ACHN (cell line): ENCODE data around the gene CRYZL1.
"Not testable (repeated sequence)": the region's sequence is repeated elsewhere in the genome, so short reads cannot be mapped to it uniquely, and the experiment has no call there.

Experiments used
- DNase-seq: peaks from one replicate; pipeline ENCODE4 v3.0.0-alpha.2; 2015
- in situ Hi-C: cut with HindIII; loops from 2 replicates; pipeline ENCODE4 v1.10.0; 2017; ENCODE audit warnings: low sequenced_read_pairs, low pct_ligation_motif_present, low pct_unique_long_range_greater_than_20kb

Gene CRYZL1

DNA sequence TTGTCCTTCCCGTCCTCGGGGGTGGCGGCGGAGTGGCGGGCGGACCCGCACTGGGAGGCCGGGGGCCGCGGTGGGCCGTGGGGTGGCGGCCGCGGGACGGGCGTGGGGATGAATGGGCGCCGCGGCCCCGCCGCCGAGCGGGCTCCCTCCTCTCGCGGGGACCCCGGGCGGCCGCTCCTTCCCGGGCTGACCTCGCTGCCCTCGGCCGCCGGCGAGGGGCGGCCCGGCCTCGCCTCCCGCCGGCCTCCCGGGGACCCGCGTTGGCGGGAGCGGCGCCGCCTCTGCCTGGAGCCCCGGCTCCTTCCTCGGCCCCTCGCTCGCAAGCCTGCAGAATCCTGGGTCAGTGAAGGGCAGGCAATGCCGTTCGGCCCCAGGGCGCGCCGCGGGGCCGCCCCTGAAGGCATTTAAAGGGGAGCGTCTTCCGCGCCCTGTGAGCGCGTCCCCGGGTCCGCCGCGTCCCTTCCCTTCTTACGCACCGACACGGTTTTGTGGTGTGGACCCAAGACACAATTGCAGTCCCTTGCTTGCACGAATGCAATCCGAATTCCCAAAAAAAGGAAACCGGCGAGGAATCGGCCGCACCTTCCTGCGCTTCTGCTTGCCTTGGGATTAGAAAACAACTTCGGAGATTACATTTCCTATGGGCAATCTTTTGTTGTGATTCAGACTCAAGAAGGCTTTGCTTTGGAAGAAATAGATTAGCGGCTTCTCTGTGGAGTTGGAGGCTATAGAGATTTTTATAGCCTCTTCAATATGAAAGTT, 1.5 kb upstream of the CRYZL1 start:
- peak; percentile 28 for DNase-seq
- in situ Hi-C loops: no loop called here

- peak; percentile 97 for DNase-seq
- in situ Hi-C loops: no loop called here
These were observed 720 bp upstream of the CRYZL1 start, which contains the start of gene ITSN1 for GRCh38 chr21:33642027-33642895. TSS of gene ITSN1 (plus strand) at chr21:33642501. CDS start at chr21:33718829, 76,328 bp downstream.

GRCh38 chr21:33640697-33641351, 717 bp downstream of the CRYZL1 start:
- in situ Hi-C loops: no loop called here

DNA sequence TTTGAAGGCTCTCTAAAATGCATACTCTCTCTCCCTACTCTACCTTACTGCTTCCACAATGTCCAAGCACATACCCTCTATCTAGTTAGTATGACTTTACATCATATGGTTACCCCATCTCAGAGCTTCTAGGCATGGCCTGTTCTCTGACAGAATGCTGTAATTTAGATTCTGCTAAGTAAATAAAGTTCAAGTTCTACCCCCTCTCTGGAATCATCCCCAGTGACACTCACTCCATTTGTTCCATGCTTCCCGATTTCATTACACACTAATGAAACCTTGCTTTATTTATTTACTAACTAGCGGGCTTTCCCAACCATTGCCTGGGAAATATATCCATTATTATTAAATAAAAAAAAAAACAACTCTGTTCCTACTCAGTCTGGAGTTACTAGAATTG, 7.3 kb downstream of the CRYZL1 start:
- in situ Hi-C loops: no loop called here
- DNase-seq: no peak

More at GRCh38 chr21:33640697-33641351, 717 bp downstream of the CRYZL1 start:
- peak; percentile 20 for DNase-seq

DNA sequence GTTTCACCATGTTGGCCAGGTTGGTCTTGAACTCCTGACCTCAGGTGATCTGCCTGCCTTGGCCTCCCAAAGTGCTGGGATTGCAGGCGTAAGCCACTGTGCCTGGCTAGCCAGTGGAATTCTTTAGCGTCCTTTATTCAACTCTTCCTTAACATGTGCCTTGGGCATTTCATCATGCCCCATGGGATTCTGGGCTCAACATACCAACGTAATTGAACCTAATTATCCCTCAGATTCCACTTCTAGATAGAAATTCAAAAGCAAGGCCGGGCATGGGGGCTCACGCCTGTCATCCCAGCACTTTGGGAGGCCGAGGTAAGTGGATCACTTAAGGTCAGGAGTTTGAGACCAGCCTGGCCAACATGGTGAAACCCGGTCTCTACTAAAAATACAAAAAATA, 15.4 kb downstream of the CRYZL1 start:
- in situ Hi-C loops: not testable (repeated sequence)

DNA sequence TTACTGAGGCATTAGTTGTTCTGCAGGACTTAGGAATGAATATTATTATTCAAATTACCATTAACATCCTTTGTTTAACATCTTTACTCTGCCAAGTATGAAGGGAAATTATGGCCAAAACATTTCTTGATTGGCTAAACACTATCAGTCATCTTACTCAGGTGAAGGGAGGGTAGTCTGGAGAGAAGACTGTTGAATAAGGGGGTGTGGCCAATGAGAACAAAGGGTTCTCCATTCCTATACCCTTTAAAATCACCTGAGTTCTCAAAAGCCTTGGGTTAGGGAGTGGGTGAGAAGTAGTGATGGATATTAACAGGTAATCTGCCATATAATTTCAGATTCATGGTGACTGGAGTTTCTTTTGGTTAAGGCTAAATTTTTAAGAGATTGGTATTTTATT, 19.3 kb downstream of the CRYZL1 start:
- in situ Hi-C loops: no loop called here
- DNase-seq: no peak

More for the DNA sequence above, 15.4 kb downstream of the CRYZL1 start:
- not testable (repeated sequence) for DNase-seq

DNA sequence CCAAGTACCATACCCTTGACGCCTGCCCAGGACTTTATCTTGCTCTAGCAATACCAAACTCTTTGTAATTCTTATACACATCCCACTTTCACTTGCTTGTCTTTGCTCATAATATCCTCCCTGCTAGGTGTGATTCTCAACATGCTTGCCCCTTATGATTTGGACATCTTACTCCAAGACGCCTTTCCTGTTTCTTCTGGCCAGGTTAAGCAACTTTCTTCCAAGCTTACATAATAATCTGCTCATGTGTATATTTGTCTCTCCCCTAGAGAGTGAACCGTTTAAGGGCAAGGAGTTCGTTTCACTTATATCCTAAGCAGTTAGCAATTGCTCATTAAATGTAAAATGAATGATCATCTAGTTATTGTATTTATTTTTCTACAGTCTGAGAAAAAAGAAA, 21.8 kb downstream of the CRYZL1 start:
- DNase-seq: no peak
- in situ Hi-C loops: no loop called here

- in situ Hi-C loops: no loop called here
- DNase-seq: no peak
These were observed 23.1 kb downstream of the CRYZL1 start for GRCh38 chr21:33618407-33618806.

- in situ Hi-C loops, DNase-seq: not testable (repeated sequence)
These were observed 24.0 kb downstream of the CRYZL1 start for GRCh38 chr21:33617565-33617964.

- DNase-seq: no peak
- in situ Hi-C loops: no loop called here
These were observed 30.4 kb downstream of the CRYZL1 start for GRCh38 chr21:33611006-33611744.

DNA sequence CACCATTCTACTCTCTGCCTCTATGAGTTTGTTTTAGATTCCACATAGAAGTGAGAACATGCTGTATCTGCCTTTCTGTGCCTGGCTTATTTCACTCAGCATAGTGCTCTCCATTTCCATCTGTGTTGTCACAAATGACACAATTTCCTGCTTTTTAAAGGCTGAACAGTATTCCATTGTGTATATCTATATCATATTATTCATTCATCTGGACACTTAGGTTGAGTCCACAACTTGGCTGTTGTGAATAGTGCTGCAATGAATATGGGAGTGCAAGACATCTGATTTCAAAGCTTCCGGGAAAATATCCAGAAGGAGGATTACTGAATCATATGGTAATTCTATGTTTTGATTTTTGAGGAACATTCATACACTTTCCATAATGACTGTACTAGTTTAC, 33.0 kb downstream of the CRYZL1 start:
- in situ Hi-C loops: no loop called here
- DNase-seq: no peak

- in situ Hi-C loops: no loop called here
- DNase-seq: no peak
These were observed 43.5 kb downstream of the CRYZL1 start for GRCh38 chr21:33598051-33598450.

DNA sequence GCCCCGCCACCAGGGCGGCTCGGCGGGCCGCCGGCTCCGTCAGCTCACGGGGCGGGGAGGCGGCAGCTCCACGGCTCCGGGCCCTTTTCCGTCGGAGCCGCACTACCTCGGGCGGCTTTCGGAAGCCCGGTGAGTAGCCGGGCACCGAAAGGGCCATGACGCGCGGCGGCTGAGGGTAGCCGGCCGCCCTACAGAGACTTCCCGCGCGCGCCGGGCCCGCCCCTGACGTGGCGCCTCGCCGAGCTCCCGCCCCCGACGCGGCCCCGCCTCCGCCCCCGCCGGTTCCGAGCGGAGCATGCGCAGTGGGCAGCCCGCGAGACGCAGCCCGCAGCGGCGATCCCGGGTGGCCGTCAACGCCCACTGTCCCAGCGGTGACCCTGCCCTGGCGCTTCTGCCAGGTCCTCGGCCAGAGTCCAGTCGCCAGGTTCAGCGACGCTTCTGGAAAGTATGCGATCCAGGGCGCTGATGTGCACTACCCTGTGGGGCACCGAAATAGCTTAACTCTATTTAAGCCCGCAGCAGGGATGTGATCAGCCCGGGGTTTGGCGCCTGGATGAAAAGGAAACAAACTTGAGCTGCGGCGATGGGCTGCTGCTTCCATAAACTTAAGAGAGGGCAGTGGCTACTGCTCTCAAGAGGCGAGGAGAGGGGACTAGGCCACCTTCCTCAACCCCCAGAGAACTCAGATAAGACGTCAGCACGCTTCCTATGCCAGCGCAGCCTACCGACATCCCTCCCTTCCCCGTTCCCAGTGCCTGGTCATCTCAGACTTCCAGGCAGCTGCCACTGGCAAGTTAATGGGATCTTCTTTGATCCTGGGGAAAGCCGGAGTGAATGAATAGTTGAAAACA, 52.8 kb downstream of the CRYZL1 start, which contains the start of gene DONSON:
Gene DONSON, minus strand, starts transcription at position 200 of the 851 bp plus-strand sequence. Its CDS starts 43 bp downstream, at position 157.
- in situ Hi-C loops: no loop called here
- peak; percentile 80 for DNase-seq

DNA sequence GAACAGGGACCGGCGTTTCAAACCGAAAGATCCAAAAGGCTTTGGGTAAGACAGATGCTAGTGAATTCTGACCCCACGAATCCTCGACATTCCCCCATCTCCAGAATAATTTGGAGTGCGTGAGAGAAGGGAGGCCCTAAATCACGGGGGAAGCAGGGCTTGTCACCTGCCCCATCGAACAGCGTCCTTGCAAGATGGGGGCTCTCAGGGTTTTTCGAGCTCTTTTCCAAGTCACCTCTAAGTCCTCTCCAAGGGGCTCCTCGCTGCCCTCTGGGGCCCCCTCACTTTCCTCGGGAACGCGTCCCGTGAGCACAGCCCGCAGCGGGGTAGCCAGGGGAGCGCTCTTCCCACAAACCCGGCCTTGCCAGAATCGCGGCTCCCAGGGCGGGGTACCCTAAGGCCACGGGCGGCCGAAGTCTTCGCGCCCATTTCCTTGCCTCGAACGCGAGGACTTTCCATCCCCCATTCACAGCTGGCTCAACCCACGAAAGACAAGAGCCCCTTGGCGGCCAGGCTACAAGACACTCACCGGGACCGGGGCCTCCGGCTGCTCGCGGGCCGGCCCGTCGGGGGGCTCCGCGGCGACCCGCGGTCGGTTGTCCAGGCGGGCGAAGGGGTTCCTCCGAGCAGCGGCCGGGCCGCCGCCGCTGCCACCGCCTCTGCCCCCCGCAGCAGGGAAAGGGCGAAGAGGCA, 53.6 kb downstream of the CRYZL1 start:
- in situ Hi-C loops: no loop called here

GRCh38 chr21:33586927-33587326, 54.6 kb downstream of the CRYZL1 start:
- DNase-seq: no peak
- in situ Hi-C loops: no loop called here

More for the DNA sequence above, 53.6 kb downstream of the CRYZL1 start:
- DNase-seq: peak; percentile 38

DNA sequence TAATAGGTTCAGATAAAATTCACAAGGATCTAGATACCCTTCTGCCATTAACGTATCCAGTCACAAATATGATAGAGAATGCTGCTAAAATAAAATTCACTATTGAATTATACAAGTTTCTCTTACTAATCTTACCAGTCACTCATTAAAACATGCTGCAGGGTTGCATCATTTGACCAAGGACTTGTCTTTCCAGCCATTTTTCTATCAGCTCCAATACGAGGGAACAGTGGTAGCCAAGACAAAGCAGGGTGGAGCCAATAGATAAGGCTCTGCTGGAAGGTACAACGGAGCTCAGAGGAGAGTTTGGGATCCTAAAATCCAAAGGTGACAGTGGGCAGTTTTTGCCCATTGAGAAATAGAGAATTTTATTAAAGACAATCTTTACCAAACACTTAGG, 57.1 kb downstream of the CRYZL1 start:
- in situ Hi-C loops: no loop called here
- DNase-seq: no peak
